HG03066 (cell line): ENCODE data around the gene TMEM191B.
"Not testable (repeated sequence)": the region's sequence is repeated elsewhere in the genome, so short reads cannot be mapped to it uniquely, and the experiment has no call there.

Experiments
- ATAC-seq: cut with Tn5 transposase; IDR thresholded peaks from one replicate; pipeline ENCODE4 v1.9.1; 2021; ENCODE audit warnings: low read depth; ENCODE audit not compliant: unreplicated experiment

TMEM191B gene

DNA sequence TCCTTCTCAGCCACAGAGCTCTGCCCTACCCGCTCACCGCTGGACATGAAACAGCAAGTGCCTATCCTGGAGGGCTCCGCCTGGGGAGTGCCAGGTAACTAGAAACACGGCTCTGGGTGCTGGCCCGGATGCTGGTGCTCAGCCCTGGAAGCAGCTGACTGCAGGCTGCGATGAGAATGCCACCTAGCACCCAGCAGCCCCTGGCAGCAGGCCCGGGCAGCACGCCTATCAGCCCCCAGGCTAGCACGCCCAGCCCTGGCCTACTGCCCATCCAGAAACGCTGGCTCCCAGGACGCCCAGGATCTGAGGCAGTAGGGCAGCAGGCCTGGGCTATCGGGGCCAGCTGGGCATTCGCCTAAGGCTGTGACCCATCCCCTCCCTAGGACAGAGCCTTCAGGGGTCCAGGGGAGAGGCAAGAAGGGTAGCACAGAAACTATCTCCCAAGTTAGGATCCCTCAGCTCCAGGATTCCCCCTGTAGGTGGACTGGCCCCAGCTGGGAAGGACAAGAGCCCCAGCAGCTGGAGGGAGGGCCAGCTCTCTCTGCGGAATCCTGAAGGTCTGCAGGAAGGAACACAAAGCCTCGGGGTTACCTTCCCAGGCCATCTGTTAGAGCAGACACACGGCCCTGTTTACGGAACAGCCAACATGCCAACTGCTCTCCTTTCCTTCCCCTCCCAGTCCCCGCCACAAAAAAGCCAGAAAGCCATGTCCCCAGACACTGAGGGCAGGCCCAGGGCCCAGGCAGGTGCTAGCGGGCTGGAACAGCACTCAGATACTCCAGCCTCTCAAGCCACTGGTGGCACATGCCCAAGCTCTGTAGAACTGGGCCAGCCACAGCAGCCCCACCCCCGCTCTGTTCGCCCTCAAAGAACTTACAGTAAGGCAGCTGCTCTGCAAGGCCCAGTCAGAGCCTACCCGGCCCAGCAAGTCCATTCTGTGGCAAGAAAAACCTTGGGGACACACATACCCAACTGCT lies 27.0 kb downstream of the TMEM191B start:
- ATAC-seq: not testable (repeated sequence)

- not testable (repeated sequence) for ATAC-seq
Observed at GRCh38 chr22:18558516-18558915, 30.9 kb downstream of the TMEM191B start.

DNA sequence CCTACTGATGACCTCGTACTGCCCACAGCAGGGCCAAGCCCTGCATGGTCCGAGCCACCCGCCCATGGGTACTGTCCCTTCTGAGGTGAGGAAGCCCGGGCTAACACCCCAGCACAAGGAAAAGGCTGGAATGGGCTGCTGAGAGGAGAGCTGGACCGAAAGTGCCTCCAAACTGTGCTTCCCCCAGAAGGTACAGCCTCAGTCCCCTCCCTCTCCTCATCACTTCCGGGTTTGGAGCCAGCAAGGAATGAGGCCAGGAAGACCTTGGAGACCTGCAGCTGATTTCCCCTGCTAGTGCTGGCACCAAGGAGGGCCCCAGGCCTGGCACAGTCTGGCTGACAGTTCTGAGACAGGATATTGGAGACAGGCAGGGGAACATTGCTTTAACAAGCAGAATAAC lies 31.3 kb downstream of the TMEM191B start:
- ATAC-seq: not testable (repeated sequence)

DNA sequence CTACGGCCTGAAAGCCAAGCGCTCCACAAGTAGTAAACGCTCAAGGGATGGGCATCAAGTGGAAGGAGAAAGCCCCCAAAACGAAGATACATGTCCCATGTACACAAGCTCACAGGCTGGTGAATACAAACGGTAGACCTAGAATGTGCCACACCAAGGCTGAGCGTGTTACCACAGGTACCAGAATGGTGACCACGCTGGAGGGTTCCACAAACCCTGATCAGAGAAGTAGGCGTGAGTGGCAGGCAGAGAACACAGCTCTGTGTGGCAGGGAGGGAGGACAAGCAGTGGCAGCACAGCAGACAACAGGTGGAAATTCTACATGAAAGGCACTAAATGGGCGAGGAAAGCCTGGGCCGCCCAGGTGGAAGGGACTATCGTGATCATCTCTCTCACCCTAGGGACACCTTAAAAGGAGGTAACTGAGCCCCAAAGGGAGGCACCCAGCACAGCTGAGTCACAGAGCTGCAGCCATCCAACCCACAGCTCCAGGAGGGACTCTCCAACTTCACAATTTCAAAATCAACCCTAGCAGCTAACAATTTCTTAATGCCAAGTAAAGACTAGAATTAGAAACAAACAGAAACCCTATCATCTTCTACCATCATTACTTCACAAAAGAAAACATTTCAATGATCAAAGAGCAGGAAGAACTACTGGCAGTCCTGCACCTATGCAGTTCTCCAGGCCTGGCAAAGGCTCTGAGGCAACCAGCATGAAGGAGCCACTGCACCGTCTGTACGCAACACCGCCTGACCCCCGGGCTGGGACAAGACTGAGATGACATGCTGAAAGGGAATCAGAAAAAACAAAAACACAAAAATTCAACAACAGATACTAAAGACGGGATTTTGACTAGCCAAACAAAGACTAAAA lies 32.7 kb downstream of the TMEM191B start:
- ATAC-seq: not testable (repeated sequence)

DNA sequence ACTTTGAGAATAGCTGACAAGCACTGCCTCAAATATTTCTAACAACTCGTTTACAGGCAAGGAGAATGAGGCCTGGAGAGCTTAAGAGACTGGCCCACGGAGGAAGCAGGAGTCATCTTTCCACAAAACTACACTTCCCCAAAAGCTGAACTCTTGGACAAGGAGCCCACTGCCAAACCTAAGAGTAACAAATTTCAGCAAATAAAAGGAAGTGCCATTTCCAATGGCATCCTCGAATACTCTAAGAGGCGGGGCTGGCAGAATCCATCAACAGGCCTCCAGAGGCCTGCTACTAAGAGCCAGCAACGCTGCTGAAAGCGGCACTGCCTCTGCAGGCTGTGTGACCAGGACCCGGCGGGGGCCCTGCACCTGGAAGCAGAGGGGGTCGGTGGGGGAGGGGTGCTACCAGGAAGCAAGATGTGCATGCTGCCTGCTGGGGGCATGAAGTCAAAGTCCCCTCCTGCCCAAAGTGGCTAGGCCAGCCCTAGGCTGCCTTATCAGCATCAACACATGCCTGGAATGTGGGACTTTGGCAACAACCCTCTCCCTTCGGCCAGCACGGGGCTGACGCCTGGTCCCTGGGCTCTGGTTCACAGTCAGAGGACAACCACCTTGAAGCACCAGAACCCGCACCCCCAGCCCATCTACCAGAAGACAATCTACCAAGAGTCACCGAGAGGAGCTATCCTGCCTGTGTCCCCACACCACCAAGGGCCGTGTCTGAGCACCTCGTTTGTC lies 43.1 kb downstream of the TMEM191B start:
- ATAC-seq: not testable (repeated sequence)

DNA sequence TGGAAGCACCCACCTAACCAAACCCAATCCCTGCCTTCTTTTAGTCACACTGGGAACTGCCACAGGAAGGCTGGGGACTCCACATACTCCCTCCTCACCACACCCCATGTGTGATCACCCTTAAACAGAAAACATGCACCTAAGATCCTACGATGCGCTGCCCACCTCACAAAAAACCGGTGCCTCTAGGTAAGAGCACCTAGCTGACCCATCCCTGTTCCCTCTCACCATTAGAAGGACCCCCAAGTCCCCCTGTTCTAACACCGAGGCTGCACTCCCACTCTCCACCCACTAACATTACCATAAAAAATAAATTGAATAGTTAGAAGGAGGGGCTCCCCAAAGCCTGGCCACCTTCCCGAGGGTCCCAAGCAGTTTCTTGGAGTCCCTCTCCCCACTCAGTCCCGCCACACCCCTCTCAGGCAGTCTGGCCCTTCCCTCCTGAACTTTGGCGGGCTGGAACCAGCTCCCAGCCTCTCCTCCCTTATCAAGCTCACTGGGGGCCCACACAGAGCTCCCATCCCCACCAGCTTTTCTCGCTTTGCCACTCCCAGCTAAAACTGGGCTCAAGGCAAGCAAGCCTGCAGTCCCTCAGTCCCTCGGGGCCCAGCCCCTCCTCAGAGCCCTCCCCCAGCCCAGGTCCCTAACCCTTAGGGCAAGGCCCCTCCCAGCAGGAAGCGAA lies 46.0 kb downstream of the TMEM191B start:
- not testable (repeated sequence) for ATAC-seq

DNA sequence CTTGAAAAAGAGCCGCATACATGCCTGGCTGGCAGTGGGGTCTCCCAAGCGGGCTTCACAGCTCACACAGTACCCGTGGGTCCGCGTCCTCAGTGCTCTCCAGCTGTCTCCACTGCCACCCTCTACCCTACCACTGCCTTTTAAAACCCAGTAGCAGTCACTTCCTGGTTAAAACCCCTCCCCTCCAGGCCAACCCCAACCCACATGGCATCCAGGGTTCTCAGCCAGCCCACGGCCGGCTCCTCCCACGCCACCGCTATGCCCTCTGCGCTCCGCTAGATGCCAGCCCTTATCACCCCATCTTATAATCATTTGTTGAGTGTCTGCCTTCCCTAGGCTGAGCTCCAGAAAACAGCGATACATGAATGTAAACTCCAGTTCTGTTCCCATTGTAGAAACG lies 47.0 kb downstream of the TMEM191B start:
- ATAC-seq: not testable (repeated sequence)

GRCh38 chr22:18575686-18576085 lies 48.1 kb downstream of the TMEM191B start:
- not testable (repeated sequence) for ATAC-seq

GRCh38 chr22:18577090-18577818 lies 49.7 kb downstream of the TMEM191B start:
- ATAC-seq: peak; percentile 30

DNA sequence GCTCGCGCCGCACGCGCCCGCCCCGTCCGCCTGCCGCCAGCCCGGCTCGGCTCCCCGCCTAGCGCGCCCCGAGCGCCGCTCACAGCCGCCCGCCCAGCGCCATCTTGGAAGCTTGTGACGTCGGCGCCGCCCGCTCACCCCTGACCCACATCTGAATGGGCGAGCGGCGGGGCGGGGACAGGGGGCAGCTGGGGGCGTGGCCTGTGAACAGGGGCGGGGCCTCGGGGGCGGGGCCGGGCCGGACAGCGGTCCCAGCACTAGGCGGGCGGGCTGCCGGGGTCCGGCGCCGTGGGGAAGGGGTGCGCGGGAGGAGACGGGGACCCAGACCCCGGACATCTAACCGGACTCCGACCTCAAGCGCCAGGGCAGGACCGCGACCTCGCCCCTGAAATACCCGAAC lies 50.2 kb downstream of the TMEM191B start:
- ATAC-seq: peak; percentile 80
